Measurements from ENCODE around the gene GSTO2.

GSTO2 gene

DNA sequence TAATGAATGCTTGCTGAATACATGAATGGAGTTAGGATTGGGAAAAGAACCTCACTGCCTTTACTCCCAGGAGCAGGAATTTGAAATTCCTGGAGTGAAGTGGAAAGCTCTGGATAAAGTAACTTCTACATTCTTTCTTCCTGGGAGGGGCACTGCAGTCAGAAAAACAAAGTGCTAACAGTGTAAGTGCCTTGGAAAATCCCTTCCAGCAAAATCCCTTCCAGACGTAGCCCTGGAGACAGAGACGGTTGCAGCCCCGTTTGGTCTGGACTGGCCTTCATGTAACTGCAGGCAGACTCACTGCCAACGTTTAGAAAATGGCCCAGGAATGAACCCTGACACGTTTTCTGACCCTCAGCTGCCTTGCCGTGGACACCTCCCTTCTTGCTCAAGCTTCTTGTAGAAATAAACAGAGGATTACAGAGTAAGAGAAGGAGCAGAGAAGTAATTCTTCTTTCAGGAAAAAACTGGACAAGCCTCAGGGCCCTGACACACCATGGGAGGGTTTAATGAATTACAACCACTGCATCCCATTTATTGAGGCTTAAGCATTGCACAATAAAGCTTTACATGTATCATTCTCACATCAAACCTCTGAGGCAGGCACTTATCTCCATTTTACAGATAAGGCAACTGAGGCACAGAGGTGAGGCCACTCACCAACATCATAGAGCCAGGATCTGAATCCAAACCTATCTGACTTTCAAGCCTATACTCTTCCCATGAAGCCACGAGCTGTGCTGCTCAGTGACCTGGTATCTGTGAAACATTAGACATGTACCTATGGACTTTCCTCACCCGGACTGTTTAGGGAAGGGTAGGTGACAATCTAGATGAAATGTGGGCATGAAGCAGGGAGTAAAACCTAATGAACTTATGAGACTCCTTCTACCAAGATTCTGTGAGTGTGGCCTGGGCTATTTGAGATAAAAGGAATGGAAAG lies 61.5 kb downstream of the GSTO2 start:
- TF ChIP-seq, protein P1, sequence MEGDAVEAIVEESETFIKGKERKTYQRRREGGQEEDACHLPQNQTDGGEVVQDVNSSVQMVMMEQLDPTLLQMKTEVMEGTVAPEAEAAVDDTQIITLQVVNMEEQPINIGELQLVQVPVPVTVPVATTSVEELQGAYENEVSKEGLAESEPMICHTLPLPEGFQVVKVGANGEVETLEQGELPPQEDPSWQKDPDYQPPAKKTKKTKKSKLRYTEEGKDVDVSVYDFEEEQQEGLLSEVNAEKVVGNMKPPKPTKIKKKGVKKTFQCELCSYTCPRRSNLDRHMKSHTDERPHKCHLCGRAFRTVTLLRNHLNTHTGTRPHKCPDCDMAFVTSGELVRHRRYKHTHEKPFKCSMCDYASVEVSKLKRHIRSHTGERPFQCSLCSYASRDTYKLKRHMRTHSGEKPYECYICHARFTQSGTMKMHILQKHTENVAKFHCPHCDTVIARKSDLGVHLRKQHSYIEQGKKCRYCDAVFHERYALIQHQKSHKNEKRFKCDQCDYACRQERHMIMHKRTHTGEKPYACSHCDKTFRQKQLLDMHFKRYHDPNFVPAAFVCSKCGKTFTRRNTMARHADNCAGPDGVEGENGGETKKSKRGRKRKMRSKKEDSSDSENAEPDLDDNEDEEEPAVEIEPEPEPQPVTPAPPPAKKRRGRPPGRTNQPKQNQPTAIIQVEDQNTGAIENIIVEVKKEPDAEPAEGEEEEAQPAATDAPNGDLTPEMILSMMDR (conservative IDR thresholded peaks at IDR 0.05; ENCODE audit: low read depth, low read length): no peak
- DNase-seq (ENCODE audit: low read depth): peak; percentile 94
- H3K4me3 ChIP-seq (ENCODE audit: low read depth, low read length): peak overlapping the region; percentile 3

DNA sequence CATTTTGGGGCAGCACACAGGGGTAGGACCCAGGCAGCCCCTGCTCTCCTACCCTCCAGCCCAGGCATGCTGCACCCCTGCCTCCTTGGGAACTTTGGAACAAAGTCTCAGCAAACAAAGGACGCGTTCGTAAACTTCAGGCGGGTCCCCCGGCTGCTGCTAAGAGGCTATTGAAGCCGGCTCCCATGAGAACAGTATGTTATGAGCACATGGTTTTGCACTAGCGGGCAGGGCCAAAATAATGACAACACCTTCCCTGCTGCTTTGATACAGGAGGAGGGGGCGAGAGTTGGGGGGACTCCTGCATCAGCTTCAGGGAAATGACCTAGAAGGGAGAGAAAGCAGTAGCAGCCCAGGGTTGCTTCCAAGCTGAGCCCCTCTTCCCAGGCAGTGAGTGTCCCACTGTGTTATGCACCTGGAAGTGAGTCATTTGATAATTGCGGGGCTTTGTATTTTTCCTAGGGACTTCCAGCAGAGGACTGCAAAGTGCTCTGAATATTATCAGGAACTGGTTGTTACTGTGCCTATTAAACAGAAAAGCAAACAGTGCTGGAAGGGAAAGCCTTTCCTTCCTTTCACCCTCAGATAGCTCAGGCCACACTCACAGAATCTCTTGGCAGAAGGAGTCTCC lies 62.3 kb downstream of the GSTO2 start:
- H3K4me3 ChIP-seq (ENCODE audit: low read depth, low read length): peak overlapping the region; percentile 7
- TF ChIP-seq, protein P1 (conservative IDR thresholded peaks at IDR 0.05; ENCODE audit: low read depth, low read length): no peak
- peak; percentile 76 for DNase-seq (ENCODE audit: low read depth)

DNA sequence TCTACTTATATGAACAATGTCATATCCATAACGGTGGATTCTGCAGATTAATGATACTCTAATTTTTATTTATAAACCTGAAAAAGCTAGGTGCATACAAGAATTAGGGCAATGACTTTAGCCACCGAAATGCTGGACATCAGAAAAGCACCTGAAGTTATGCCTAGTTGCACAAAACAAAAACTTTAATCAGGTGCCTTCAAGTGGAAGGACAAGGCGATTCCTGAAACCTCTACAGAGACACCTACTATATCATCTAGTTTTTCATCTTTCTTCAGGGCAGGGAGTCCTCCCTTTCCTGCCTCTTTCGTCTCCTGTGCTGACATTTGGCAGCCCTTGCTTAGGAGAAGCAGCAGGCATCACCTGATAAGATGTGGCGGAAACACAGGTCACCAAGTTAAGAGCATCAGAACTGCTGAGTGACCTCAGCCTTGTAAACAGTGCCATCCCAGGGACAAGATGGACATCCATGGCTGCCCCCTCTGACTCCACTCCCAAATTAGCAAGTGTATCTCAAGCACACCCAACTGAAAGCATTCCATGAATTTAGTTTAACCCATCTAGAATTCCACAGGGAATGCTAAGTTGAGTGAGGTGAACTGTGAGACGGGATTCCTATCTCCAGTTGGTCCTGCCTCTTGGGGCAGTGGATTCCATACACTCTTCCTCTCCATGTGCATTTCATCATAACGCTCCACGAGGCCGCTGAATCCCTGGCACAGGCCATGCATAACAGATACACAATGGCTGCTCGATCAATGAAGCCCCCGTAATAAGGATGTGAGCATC lies 63.5 kb downstream of the GSTO2 start:
- H3K4me3 ChIP-seq (ENCODE audit: low read depth, low read length): no peak overlapping the region
- peak; percentile 45 for DNase-seq (ENCODE audit: low read depth)
- TF ChIP-seq, protein P1 (conservative IDR thresholded peaks at IDR 0.05; ENCODE audit: low read depth, low read length): no peak

DNA sequence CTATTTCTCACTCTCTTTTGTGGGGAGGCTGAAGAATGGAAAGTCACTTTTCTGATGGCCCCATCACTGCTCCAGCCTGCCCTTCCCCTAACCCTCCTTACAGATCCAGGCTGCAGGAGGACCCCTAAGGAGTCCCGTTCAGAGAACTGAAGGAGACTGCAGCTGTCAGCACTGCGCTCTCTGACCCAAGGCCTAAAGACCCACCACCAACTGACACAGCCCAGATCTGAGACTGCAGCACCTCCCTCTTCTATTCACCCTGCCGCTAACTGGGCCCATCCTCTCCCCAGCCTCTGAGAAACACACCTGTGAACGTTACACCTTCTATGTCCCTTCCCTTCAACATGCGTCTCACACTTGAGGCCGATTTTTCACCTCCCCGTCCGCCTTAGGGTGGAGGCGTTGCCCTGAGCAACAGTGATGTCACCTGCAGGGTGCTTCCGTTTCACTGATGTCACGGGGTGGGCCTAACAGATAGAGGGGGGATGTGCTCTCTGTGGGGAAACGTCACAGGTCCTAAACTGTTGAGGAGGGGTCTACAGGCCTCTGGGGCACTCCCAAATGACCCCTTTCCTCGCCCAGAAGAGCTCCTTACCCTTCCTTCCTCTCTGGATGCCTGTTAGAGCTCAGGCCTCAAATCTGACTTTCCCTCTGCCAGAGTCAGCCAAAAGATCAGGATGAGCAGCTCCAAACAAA lies 64.2 kb downstream of the GSTO2 start:
- DNase-seq (ENCODE audit: low read depth): peak; percentile 60
- H3K4me3 ChIP-seq (ENCODE audit: low read depth, low read length): peak overlapping the region; percentile 1

DNA sequence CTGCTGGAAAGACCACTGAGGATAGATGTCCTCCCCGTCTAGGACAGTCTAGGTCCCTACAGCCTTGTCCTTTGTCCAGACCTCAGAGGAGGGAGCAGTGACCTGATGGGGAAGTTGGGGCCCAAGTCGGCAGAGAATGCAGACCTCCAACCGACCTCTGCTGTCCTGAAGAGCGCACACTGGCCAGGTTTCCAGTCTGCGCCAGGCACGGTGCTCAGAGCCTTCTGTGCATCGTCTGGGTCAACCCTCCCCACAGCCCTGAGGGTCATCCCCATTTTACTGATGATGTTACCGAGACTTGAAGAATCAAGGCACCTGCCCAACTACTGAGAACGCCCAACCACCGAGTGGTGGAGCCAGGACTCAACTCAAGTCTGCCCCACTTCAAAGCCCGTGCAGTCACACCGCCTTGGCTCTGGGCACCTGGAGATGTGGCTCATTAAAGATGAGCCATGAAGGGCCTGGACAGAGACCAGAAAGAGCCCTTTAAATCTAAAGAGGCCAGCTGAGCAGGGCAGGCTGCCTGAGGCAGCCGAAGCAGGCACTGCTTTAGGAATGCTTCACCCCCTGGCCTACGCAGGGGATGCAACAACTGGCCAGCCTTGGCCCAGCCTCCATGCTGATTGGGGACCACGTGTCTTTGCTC lies 64.9 kb downstream of the GSTO2 start:
- TF ChIP-seq, protein P1 (conservative IDR thresholded peaks at IDR 0.05; ENCODE audit: low read depth, low read length): no peak
- H3K4me3 ChIP-seq (ENCODE audit: low read depth, low read length): peak overlapping the region; percentile 25
- peak; percentile 28 for DNase-seq (ENCODE audit: low read depth)

More for the DNA sequence above, 64.2 kb downstream of the GSTO2 start:
- TF ChIP-seq, protein P1 (conservative IDR thresholded peaks at IDR 0.05; ENCODE audit: low read depth, low read length): no peak

DNA sequence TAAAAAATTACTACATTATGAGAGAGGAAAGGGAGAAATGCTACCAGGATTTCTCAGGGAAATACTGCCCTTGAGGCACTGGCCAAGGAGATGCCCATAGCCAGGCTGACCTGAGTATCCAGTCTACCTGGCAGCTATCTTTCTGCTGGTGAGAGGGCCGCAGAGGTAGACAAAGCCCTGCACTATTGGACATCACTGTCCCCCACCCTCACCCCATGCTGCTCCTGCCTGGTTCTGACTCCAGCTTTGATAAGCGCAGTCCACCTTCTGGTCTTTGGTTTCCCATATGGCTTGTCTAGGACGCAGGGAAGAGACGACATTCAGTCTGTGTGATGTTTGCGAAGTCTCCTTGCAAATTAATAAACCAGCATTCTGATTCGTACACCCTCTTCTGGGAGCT lies 65.6 kb downstream of the GSTO2 start:
- H3K4me3 ChIP-seq (ENCODE audit: low read depth, low read length): peak overlapping the region; percentile 98
- no peak for DNase-seq (ENCODE audit: low read depth)
- TF ChIP-seq, protein P1 (conservative IDR thresholded peaks at IDR 0.05; ENCODE audit: low read depth, low read length): no peak

Measured in choroid plexus epithelial cell (primary cell).